Measurements from ENCODE around the gene EVL.

DNA sequence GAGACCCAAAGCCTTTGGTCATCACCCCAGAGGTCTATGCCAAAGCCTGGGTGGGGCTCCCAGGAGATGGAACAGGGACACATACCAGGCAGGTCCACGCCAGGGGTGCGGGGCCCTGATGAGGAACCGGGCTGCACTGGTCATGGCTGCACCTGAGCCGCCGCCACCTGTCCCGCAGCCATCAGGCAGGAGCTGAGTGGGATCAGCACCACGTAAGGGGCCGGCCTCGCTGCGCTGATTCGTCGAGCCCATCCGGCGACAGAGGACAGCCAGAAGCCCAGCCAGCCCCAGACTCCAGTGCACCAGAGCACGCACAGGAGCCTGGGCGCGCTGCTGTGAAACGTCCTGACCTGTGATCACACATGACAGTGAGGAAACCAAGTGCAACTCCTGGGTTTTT lies 78.3 kb downstream of the EVL start:
- TF ChIP-seq, protein P1, sequence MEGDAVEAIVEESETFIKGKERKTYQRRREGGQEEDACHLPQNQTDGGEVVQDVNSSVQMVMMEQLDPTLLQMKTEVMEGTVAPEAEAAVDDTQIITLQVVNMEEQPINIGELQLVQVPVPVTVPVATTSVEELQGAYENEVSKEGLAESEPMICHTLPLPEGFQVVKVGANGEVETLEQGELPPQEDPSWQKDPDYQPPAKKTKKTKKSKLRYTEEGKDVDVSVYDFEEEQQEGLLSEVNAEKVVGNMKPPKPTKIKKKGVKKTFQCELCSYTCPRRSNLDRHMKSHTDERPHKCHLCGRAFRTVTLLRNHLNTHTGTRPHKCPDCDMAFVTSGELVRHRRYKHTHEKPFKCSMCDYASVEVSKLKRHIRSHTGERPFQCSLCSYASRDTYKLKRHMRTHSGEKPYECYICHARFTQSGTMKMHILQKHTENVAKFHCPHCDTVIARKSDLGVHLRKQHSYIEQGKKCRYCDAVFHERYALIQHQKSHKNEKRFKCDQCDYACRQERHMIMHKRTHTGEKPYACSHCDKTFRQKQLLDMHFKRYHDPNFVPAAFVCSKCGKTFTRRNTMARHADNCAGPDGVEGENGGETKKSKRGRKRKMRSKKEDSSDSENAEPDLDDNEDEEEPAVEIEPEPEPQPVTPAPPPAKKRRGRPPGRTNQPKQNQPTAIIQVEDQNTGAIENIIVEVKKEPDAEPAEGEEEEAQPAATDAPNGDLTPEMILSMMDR (IDR thresholded peaks at IDR 0.05; ENCODE audit: low read depth, low read length): no peak
- TF ChIP-seq EZH2phosphoT487 (IDR thresholded peaks at IDR 0.05; ENCODE audit: low read depth): no peak
